PC-3 (cell line): Measurements from ENCODE around the gene GFOD1. TPM values are rescaled to one million over a fixed set of nuclear protein-coding genes. Genes with fewer than 3 reads are reported as not detected.

Experiments
- ATAC-seq: fragments of 200-7000 bp; cut with Tn5 transposase; 2 replicates; pipeline ENCODE4 v1.9.1; 2020; ENCODE audit warnings: mild to moderate bottlenecking, moderate library complexity
- BruUV-seq: library from RNA; stranded (reverse); fragments of 400-500 nt; replicated peaks from 2 replicates; lab custom pipeline; 2021; lab: Mats Ljungman, UMichigan
- CTCF ChIA-PET: fragments of 300-600 bp; sonication (Branson Sonifier 250); formaldehyde crosslinking; loops from one replicate; lab custom pipeline; 2022; ENCODE audit warnings: antibody characterized with exemption; lab: Charles Lee
- POLR2A ChIA-PET: fragments of 300-600 bp; sonication (Branson Sonifier 250); formaldehyde crosslinking; loops from one replicate; lab custom pipeline; 2022; ENCODE audit warnings: antibody characterized with exemption; ENCODE audit not compliant: unreplicated experiment; lab: Charles Lee
- DNase-seq: peaks from one replicate; pipeline ENCODE4 v3.0.0-alpha.2; 2015
- H2AFZ ChIP-seq: fragments of 300-600 bp; sonication (generic); 2 replicates; pipeline ENCODE4 v1.6.0; 2016; ENCODE audit warnings: antibody characterized with exemption, low read length
- H3F3A ChIP-seq: fragments of 300-600 bp; sonication (generic); one replicate; pipeline ENCODE4 v1.6.0; 2017; ENCODE audit warnings: antibody characterized with exemption, low read length, control low read depth, mild to moderate bottlenecking; ENCODE audit not compliant: unreplicated experiment
- H3K27ac ChIP-seq: fragments of 300-600 bp; sonication (generic); 2 replicates; pipeline ENCODE4 v1.5.1; 2016; ENCODE audit warnings: mild to moderate bottlenecking, low read length
- H3K27me3 ChIP-seq: fragments of 300-600 bp; sonication (generic); 2 replicates; pipeline ENCODE4 v1.6.1; 2016; ENCODE audit warnings: low read length, mixed read lengths
- H3K36me3 ChIP-seq: fragments of 300-600 bp; sonication (generic); 2 replicates; pipeline ENCODE4 v1.6.1; 2016; ENCODE audit warnings: low read depth, mixed run types, low read length, mixed read lengths
- H3K4me1 ChIP-seq: fragments of 300-600 bp; sonication (generic); 2 replicates; pipeline ENCODE4 v1.5.1; 2016; ENCODE audit warnings: low read length; ENCODE audit not compliant: insufficient read depth
- H3K4me2 ChIP-seq: fragments of 300-600 bp; sonication (generic); 2 replicates; pipeline ENCODE4 v1.6.0; 2016; ENCODE audit warnings: low read length
- H3K4me3 ChIP-seq: fragments of 300-600 bp; sonication (generic); 2 replicates; pipeline ENCODE4 v1.5.1; 2016; ENCODE audit warnings: mild to moderate bottlenecking, low read length, mixed read lengths
- H3K79me2 ChIP-seq: fragments of 300-600 bp; sonication (generic); 2 replicates; pipeline ENCODE4 v1.6.1; 2017; ENCODE audit warnings: low read length, mixed read lengths
- H3K9ac ChIP-seq: fragments of 300-600 bp; sonication (generic); 2 replicates; pipeline ENCODE4 v1.6.0; 2016; ENCODE audit warnings: mild to moderate bottlenecking, low read length
- H3K9me2 ChIP-seq: fragments of 300-600 bp; sonication (generic); replicated peaks from 2 replicates; pipeline ENCODE4 v1.6.1; 2016; ENCODE audit warnings: mixed run types, low read length, mixed read lengths
- H3K9me3 ChIP-seq: fragments of 300-600 bp; sonication (generic); 2 replicates; pipeline ENCODE4 v1.6.1; 2016; ENCODE audit warnings: low read length, mixed read lengths
- H4K20me1 ChIP-seq: fragments of 300-600 bp; sonication (generic); 2 replicates; pipeline ENCODE4 v1.6.1; 2016; ENCODE audit warnings: low read length, mixed read lengths
- CTCF ChIP-seq: fragments of 300-600 bp; sonication (generic); conservative IDR thresholded peaks from 2 replicates; pipeline ENCODE4 v1.5.1; 2017; ENCODE audit warnings: antibody characterized with exemption, low read depth, mild to moderate bottlenecking, low read length
- EZH2 ChIP-seq: fragments of 300-600 bp; sonication (generic); IDR thresholded peaks from one replicate; pipeline ENCODE4 v1.6.1; 2017; ENCODE audit warnings: antibody characterized with exemption, mild to moderate bottlenecking, low read length; ENCODE audit not compliant: unreplicated experiment
- EZH2phosphoT487 ChIP-seq: fragments of 300-600 bp; sonication (generic); IDR thresholded peaks from 2 replicates; pipeline ENCODE4 v1.6.1; 2018; ENCODE audit warnings: mild to moderate bottlenecking, antibody characterized with exemption, low read length, borderline replicate concordance
- intact Hi-C: fragments of 100-400 bp; cut with micrococcal nuclease; formaldehyde crosslinking; loops from 2 replicates; pipeline ENCODE4 v1.9.0; 2023
- total RNA-seq: library from RNA; depleted of rRNA; stranded (reverse); fragments of >200 nt; gene quantifications from 2 replicates; pipeline ENCODE4 v1.2.3, GENCODE V29; 2014

The GFOD1 gene
- total RNA-seq, 1 experiment from 2014 or later, result 16.0 TPM

GRCh38 chr6:13441778-13442177, 45.6 kb downstream of the GFOD1 start:
- H3K4me3 ChIP-seq, result no peak overlapping the region
- H3K4me1 ChIP-seq, result peaks cover 11% of the 10 kb centered on the region
- H3K27me3 ChIP-seq, result no peaks in the 10 kb centered on the region
- no peaks in the 10 kb centered on the region for H3K36me3 ChIP-seq
- no peak for TF ChIP-seq EZH2phosphoT487
- TF ChIP-seq CTCF, result no peak
- no peak for TF ChIP-seq EZH2
- ATAC-seq (no peak), DNase-seq (no peak)
- 0 out of 2 replicates have a peak, but pooled peaks cover 23% of the 10 kb centered on the region for H3K79me2 ChIP-seq
- H4K20me1 ChIP-seq, result no peaks in the 10 kb centered on the region
- ChIA-PET CTCF (no interaction called here), POLR2A (no interaction called here)
- BruUV-seq, result no TSS peak
- H3F3A ChIP-seq, result no peaks in the 10 kb centered on the region
- no peak overlapping the region for H3K9ac ChIP-seq
- intact Hi-C loops, result no loop called here
- H3K9me3 ChIP-seq, result no peaks in the 10 kb centered on the region
- no peak overlapping the region for H3K27ac ChIP-seq
- no peaks in the 10 kb centered on the region for H3K9me2 ChIP-seq
- H3K4me2 ChIP-seq, result no peak overlapping the region
- no peak overlapping the region for H2AFZ ChIP-seq

DNA sequence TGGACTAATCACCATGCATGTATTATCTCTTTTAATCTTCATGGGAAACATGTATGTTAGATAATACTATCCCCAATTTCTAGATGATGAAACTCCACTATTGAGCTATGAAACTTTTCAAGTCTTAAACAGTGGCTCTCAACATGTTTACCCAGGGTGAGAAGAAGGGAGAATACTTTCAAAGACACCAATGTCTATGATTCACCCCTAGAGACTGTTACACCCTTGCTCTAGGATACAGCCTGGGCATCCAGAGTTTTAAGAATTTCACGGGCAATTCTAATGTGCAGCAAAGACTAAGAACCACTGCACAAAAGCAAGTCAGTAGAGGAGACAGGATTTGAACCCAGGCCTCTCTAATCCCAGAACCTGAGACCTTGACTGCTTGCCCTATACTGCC, 47.8 kb downstream of the GFOD1 start:
- Histone ChIP-seq H3K27me3 (no peaks in the 10 kb centered on the region), H3F3A (no peaks in the 10 kb centered on the region), H3K9me2 (no peaks in the 10 kb centered on the region), H3K4me3 (no peak overlapping the region), H4K20me1 (no peaks in the 10 kb centered on the region), H3K9ac (no peak overlapping the region), H3K4me1 (peaks cover 17% of the 10 kb centered on the region), H3K79me2 (0 out of 2 replicates have a peak, but pooled peaks cover 23% of the 10 kb centered on the region), H3K36me3 (no peaks in the 10 kb centered on the region), H3K4me2 (no peak overlapping the region), H3K9me3 (no peaks in the 10 kb centered on the region), H2AFZ (no peak overlapping the region), H3K27ac (no peak overlapping the region)
- POLR2A ChIA-PET, result interaction anchor here (0.6 kb wide), 1 partner anchor 34 kb away, joined by 3 read pairs; no protein-coding TSS in a partner anchor
- DNase-seq (no peak), ATAC-seq (no peak)
- no TSS peak for BruUV-seq
- TF ChIP-seq EZH2, result no peak
- no peak for TF ChIP-seq CTCF
- TF ChIP-seq EZH2phosphoT487, result no peak
- CTCF ChIA-PET, result no interaction called here
- intact Hi-C loops, result no loop called here

GRCh38 chr6:13438126-13438525, 49.3 kb downstream of the GFOD1 start:
- no peak for ATAC-seq
- H3K79me2 ChIP-seq, result peaks cover 24% of the 10 kb centered on the region; the same call in 1 of the 2 replicates
- ChIA-PET CTCF (no interaction called here), POLR2A (no interaction called here)
- H2AFZ ChIP-seq, result no peak overlapping the region
- no TSS peak for BruUV-seq
- no peaks in the 10 kb centered on the region for H3K9me2 ChIP-seq
- no peak overlapping the region for H3K9ac ChIP-seq
- no peak for DNase-seq
- no peaks in the 10 kb centered on the region for H3K9me3 ChIP-seq
- H3K4me2 ChIP-seq, result no peak overlapping the region
- no peak for TF ChIP-seq EZH2
- intact Hi-C loops, result no loop called here
- H3K4me3 ChIP-seq, result no peak overlapping the region
- H3F3A ChIP-seq, result no peaks in the 10 kb centered on the region
- no peaks in the 10 kb centered on the region for H3K36me3 ChIP-seq
- H3K27ac ChIP-seq, result no peak overlapping the region
- no peaks in the 10 kb centered on the region for H4K20me1 ChIP-seq
- H3K4me1 ChIP-seq, result peaks cover 17% of the 10 kb centered on the region
- H3K27me3 ChIP-seq, result no peaks in the 10 kb centered on the region
